Measurements from ENCODE around the gene RPS29.

DNA sequence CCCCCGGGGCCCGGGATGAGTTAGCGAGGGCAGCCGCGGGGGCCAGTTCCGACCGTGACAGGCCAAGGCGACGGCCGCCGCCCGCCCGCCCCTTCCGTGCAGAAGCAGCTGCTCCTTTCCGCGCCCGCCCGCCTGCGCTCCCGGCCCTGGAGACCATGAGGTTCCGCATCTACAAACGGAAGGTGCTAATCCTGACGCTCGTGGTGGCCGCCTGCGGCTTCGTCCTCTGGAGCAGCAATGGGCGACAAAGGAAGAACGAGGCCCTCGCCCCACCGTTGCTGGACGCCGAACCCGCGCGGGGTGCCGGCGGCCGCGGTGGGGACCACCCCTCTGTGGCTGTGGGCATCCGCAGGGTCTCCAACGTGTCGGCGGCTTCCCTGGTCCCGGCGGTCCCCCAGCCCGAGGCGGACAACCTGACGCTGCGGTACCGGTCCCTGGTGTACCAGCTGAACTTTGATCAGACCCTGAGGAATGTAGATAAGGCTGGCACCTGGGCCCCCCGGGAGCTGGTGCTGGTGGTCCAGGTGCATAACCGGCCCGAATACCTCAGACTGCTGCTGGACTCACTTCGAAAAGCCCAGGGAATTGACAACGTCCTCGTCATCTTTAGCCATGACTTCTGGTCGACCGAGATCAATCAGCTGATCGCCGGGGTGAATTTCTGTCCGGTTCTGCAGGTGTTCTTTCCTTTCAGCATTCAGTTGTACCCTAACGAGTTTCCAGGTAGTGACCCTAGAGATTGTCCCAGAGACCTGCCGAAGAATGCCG lies 35.1 kb upstream of the RPS29 start:
- TF ChIP-seq EZH2 (IDR thresholded peaks at IDR 0.05; ENCODE audit: borderline replicate concordance, insufficient read depth, low read length, poor library complexity, severe bottlenecking) = no peak
- TF ChIP-seq CTCF (IDR thresholded peaks at IDR 0.05; ENCODE audit: poor library complexity, severe bottlenecking) = peak; percentile 6
- no peak for TF ChIP-seq POLR2AphosphoS5 (IDR thresholded peaks at IDR 0.05)
